ENCODE data around the gene PRKCA.

GRCh38 chr17:66753126-66753920 is 450.9 kb downstream of the PRKCA start:
- TF ChIP-seq ZNF274 (IDR thresholded peaks at IDR 0.05; ENCODE audit: low read depth, low read length) (no peak), YY1 (IDR thresholded peaks at IDR 0.05; ENCODE audit: insufficient read depth, insufficient read length) (no peak), SUZ12 (IDR thresholded peaks at IDR 0.05; ENCODE audit: extremely low read depth, insufficient read depth, insufficient read length) (no peak)

Data from NT2/D1 (cell line).